Coronary artery (tissue), 2 donors: Measurements from ENCODE around the gene ATRNL1.

Experiments used
- DNase-seq: peaks from one replicate; pipeline ENCODE4 v3.0.0-alpha.2; 2017; ENCODE audit warnings: low spot score
- H3K27ac ChIP-seq, 2 donors: fragments of 200-600 bp; sonication (generic); one replicate each; pipeline ENCODE4 v1.5.1; 2016 to 2019
- H3K4me3 ChIP-seq: fragments of 200-600 bp; sonication (generic); 2 replicates; pipeline ENCODE4 v1.5.1; 2016; ENCODE audit warnings: mild to moderate bottlenecking, moderate library complexity
- CTCF ChIP-seq: fragments of 200-600 bp; sonication (generic); IDR thresholded peaks from one replicate; pipeline ENCODE4 v1.5.1; 2019; ENCODE audit warnings: antibody characterized with exemption

ATRNL1 gene

GRCh38 chr10:115771755-115772154 lies 678.6 kb downstream of the ATRNL1 start:
- Histone ChIP-seq H3K27ac (no peak overlapping the region), H3K4me3 (no peak overlapping the region)
- no peak for DNase-seq
- no peak for TF ChIP-seq CTCF

GRCh38 chr10:115772606-115773005 lies 679.4 kb downstream of the ATRNL1 start:
- TF ChIP-seq CTCF, result no peak
- H3K4me3 ChIP-seq, result no peak overlapping the region
- DNase-seq, result no peak

GRCh38 chr10:115773832-115774231 lies 680.7 kb downstream of the ATRNL1 start:
- Histone ChIP-seq H3K4me3 (no peak overlapping the region), H3K27ac (no peak overlapping the region)
- DNase-seq, result no peak
- TF ChIP-seq CTCF, result no peak

More at GRCh38 chr10:115772606-115773005, 679.4 kb downstream of the ATRNL1 start:
- no peak overlapping the region for H3K27ac ChIP-seq

- TF ChIP-seq CTCF, result no peak
- DNase-seq, result no peak
- no peak overlapping the region for H3K4me3 ChIP-seq
- H3K27ac ChIP-seq, result no peak overlapping the region
Measured at GRCh38 chr10:115774721-115775120, 681.6 kb downstream of the ATRNL1 start.

- TF ChIP-seq CTCF, result no peak
- no peak for DNase-seq
- no peak overlapping the region for H3K4me3 ChIP-seq
- no peak overlapping the region for H3K27ac ChIP-seq
Measured at GRCh38 chr10:115777646-115778045, 684.5 kb downstream of the ATRNL1 start.

- no peak overlapping the region for H3K27ac ChIP-seq
- no peak overlapping the region for H3K4me3 ChIP-seq
- DNase-seq, result no peak
- no peak for TF ChIP-seq CTCF
Measured at GRCh38 chr10:115790220-115790619, 697.1 kb downstream of the ATRNL1 start.

GRCh38 chr10:115795964-115796363 lies 702.8 kb downstream of the ATRNL1 start:
- TF ChIP-seq CTCF, result no peak
- no peak overlapping the region for H3K4me3 ChIP-seq
- no peak for DNase-seq

More at GRCh38 chr10:115795964-115796363, 702.8 kb downstream of the ATRNL1 start:
- no peak overlapping the region for H3K27ac ChIP-seq
